Progenitor cell of endocrine pancreas (in vitro differentiated cells): ENCODE measurements around the gene PACS1. TPM values are rescaled to one million over a fixed set of nuclear protein-coding genes. Genes with fewer than 3 reads are reported as not detected.

Source experiments
- DNase-seq: peaks from one replicate; pipeline ENCODE4 v3.0.0; 2021; ENCODE audit warnings: low spot score; ENCODE audit not compliant: unreplicated experiment
- H3K27ac Mint-ChIP-seq: 2 replicates; pipeline ENCODE4 v1.8.0; 2021; ENCODE audit warnings: mild to moderate bottlenecking, moderate library complexity, mixed read lengths
- H3K27me3 Mint-ChIP-seq: 2 replicates; pipeline ENCODE4 v1.8.0; 2021; ENCODE audit warnings: mixed read lengths
- H3K36me3 Mint-ChIP-seq: 2 replicates; pipeline ENCODE4 v1.8.0; 2022; ENCODE audit warnings: mixed read lengths; ENCODE audit not compliant: insufficient read depth
- H3K4me1 Mint-ChIP-seq: 2 replicates; pipeline ENCODE4 v1.8.0; 2021; ENCODE audit warnings: low read depth, mixed read lengths
- H3K4me3 Mint-ChIP-seq: 2 replicates; pipeline ENCODE4 v1.8.0; 2021; ENCODE audit warnings: low read depth, mild to moderate bottlenecking, moderate library complexity, mixed read lengths
- H3K9me3 Mint-ChIP-seq: 2 replicates; pipeline ENCODE4 v1.8.0; 2021; ENCODE audit warnings: low read depth, mixed read lengths
- total RNA-seq: library from RNA; stranded (reverse); gene quantifications from 2 replicates; pipeline ENCODE4 v1.2.1, GENCODE V29; 2021
- TF ChIP-seq, protein P1 (sequence below): fragments of 200-600 bp; sonication (generic); IDR thresholded peaks from one replicate; pipeline ENCODE4 v1.5.0; 2021; ENCODE audit warnings: antibody characterized with exemption, mild to moderate bottlenecking; ENCODE audit not compliant: unreplicated experiment

PACS1 gene
- total RNA-seq, 1 donor from 2014 or later = 72.3 TPM

DNA sequence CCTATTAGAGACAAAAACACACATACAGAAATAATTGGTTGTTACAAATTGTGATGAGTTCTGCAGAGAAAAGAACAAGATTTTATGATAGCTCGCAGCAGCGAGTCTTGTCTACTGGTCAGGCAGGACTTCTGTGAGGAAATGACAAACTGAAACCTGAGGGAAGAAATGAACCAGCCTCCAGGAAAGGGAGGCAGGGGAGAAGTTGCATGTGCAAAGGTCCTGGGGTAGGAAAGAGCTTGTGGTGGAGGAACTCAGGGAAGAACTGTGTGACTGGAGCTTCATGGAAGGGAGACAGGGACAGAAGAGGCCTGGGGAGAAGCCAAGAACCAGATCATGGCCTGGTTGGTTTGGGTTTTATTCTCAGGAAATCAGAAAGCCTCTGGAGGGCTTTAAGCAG, 189.2 kb downstream of the PACS1 start:
- no peaks in the 10 kb centered on the region for H3K9me3 Mint-ChIP-seq
- peak overlapping the region; percentile 82 for H3K4me3 Mint-ChIP-seq
- TF ChIP-seq, protein P1, sequence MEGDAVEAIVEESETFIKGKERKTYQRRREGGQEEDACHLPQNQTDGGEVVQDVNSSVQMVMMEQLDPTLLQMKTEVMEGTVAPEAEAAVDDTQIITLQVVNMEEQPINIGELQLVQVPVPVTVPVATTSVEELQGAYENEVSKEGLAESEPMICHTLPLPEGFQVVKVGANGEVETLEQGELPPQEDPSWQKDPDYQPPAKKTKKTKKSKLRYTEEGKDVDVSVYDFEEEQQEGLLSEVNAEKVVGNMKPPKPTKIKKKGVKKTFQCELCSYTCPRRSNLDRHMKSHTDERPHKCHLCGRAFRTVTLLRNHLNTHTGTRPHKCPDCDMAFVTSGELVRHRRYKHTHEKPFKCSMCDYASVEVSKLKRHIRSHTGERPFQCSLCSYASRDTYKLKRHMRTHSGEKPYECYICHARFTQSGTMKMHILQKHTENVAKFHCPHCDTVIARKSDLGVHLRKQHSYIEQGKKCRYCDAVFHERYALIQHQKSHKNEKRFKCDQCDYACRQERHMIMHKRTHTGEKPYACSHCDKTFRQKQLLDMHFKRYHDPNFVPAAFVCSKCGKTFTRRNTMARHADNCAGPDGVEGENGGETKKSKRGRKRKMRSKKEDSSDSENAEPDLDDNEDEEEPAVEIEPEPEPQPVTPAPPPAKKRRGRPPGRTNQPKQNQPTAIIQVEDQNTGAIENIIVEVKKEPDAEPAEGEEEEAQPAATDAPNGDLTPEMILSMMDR = no peak
- no peak for DNase-seq
- H3K4me1 Mint-ChIP-seq = peaks cover 11% of the 10 kb centered on the region
- no peak overlapping the region for H3K27ac Mint-ChIP-seq
- peaks cover 11% of the 10 kb centered on the region for H3K36me3 Mint-ChIP-seq
- H3K27me3 Mint-ChIP-seq = no peaks in the 10 kb centered on the region

DNA sequence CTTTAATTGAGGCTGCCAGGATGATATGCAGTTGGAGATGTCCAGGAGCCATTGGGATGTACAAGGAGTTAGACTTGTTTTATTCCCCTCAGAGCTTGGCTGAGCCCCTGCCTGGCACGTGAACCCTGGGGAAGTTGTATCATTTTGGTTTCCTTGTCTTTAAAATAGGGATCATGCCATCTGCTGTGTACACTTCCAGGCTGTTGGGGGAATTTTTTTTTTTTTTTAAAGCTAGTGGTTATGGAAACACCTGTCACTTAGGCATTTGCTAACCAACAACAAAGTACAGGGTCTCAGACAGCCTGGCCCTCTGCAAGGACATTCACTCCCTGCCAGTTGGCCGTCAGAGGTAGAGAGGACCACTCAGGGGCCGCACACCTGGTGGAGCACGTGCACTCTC, 189.9 kb downstream of the PACS1 start:
- TF ChIP-seq, protein P1 = no peak
- Mint-ChIP-seq H3K9me3 (no peaks in the 10 kb centered on the region), H3K27me3 (no peaks in the 10 kb centered on the region), H3K4me3 (no peak overlapping the region), H3K27ac (no peak overlapping the region), H3K36me3 (peaks cover 13% of the 10 kb centered on the region), H3K4me1 (peaks cover 11% of the 10 kb centered on the region)
- DNase-seq = no peak

DNA sequence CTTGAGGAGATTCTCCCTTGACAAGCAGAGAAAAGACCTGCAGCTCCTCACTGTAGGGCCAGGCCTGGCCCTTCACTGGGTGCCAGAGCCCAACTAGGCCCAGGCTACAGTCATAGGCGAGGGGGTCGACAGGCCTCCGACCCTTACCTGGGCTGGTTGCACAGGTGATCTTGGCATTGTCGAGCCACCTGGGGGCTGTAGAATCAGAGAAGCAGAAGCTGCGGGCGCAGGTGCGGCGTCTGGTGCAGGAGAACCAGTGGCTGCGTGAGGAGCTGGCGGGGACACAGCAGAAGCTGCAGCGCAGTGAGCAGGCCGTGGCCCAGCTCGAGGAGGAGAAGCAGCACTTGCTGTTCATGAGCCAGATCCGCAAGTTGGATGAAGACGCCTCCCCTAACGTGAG, 191.5 kb downstream of the PACS1 start:
- H3K27ac Mint-ChIP-seq = no peak overlapping the region
- peaks cover 11% of the 10 kb centered on the region for H3K4me1 Mint-ChIP-seq
- DNase-seq = no peak
- peaks cover 13% of the 10 kb centered on the region for H3K36me3 Mint-ChIP-seq
- no peak overlapping the region for H3K4me3 Mint-ChIP-seq
- TF ChIP-seq, protein P1 = no peak
- H3K27me3 Mint-ChIP-seq = no peaks in the 10 kb centered on the region
- H3K9me3 Mint-ChIP-seq = no peaks in the 10 kb centered on the region

DNA sequence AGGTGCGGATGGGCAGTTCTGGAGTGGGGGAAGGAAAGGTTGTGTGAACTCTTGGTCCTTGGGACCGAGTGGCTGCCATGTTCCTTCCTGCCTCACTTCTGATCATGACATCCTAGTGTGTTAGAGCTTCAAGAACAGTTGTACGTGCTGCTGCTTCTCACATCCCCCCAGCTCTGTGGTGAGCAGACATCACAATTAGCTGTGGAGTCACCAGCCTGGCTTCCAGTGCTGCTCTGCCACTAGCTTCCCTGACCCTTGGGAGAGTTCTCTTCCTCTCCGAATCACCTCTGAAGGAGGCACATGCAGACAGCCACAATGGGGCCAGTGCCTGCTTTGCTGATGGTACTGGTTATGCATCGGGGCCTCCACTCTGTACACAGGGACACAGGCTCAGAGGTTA, 192.1 kb downstream of the PACS1 start:
- peaks cover 15% of the 10 kb centered on the region for H3K36me3 Mint-ChIP-seq
- no peak overlapping the region for H3K27ac Mint-ChIP-seq
- H3K4me3 Mint-ChIP-seq = no peak overlapping the region

DNA sequence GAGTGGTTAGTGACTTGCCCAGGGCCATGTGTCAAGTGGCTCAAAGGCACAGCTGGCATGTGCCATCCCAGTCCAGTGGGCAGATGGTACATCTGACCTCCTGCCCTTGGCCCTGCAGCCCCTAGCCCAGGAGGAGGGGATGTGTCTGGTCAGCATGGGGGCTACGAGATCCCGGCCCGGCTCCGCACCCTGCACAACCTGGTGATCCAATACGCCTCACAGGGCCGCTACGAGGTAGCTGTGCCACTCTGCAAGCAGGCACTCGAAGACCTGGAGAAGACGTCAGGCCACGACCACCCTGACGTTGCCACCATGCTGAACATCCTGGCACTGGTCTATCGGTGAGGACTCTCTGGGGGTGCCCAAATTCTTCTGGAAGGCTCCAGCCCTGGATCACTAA, 192.6 kb downstream of the PACS1 start:
- Mint-ChIP-seq H3K27me3 (no peaks in the 10 kb centered on the region), H3K4me1 (peaks cover 10% of the 10 kb centered on the region), H3K4me3 (no peak overlapping the region), H3K9me3 (no peaks in the 10 kb centered on the region), H3K27ac (no peak overlapping the region), H3K36me3 (peaks cover 15% of the 10 kb centered on the region)
- TF ChIP-seq, protein P1 = no peak
- DNase-seq = no peak

More for the DNA sequence above, 192.1 kb downstream of the PACS1 start:
- no peaks in the 10 kb centered on the region for H3K9me3 Mint-ChIP-seq
- no peaks in the 10 kb centered on the region for H3K27me3 Mint-ChIP-seq
- no peak for DNase-seq
- H3K4me1 Mint-ChIP-seq = peaks cover 9% of the 10 kb centered on the region
- TF ChIP-seq, protein P1 = no peak
